Measurements from ENCODE around the gene TNFAIP8. TPM values are rescaled to one million over a fixed set of nuclear protein-coding genes. Genes with fewer than 3 reads are reported as not detected.

The TNFAIP8 gene
- total and polyA plus RNA-seq, 10 of the 15 experiments (the other 5 are each of a cell fraction or from before 2014, with no cell fraction given): 124 to 324 (median 177) TPM

DNA sequence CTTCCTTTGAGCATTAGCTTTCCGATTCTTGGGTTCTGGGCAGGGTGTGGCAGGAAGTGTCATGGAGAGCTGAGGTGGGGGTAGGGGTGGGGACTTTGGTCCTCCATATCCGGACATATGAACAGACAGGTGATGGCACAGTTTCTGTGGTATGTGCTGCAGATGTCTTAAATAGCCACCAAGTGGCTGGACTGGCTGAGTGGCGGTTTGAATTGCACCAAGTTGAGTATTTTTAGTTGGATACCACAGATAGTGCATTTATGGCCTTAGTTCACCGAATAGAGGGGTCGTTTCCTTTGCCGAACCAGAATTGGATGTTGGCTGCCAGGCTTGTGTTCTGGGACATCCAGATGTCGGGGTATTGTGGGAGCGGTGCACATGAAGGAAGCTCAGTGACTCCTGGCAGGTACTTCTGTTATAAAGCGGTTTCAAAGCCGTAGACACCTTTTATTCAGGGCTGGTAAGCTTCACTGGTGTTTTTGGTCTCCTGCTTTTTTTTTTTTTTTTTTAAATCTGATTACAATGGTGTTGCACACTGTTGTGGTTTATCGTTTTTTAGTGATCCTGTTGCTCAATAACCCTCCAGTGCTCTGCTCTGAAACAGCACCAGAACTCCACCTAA is 15.1 kb upstream of the TNFAIP8 start (continued):
- TF ChIP-seq SMARCA5 (IDR thresholded peaks at IDR 0.05): no peak; the same call in 1 of the 2 replicates
- TF ChIP-seq YY1 (IDR thresholded peaks at IDR 0.05; ENCODE audit: low read depth, low read length): peak; percentile 90
- TF ChIP-seq, protein P1, sequence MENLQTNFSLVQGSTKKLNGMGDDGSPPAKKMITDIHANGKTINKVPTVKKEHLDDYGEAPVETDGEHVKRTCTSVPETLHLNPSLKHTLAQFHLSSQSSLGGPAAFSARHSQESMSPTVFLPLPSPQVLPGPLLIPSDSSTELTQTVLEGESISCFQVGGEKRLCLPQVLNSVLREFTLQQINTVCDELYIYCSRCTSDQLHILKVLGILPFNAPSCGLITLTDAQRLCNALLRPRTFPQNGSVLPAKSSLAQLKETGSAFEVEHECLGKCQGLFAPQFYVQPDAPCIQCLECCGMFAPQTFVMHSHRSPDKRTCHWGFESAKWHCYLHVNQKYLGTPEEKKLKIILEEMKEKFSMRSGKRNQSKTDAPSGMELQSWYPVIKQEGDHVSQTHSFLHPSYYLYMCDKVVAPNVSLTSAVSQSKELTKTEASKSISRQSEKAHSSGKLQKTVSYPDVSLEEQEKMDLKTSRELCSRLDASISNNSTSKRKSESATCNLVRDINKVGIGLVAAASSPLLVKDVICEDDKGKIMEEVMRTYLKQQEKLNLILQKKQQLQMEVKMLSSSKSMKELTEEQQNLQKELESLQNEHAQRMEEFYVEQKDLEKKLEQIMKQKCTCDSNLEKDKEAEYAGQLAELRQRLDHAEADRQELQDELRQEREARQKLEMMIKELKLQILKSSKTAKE (IDR thresholded peaks at IDR 0.05; ENCODE audit: low read depth, poor library complexity, severe bottlenecking): peak; percentile 96
- TF ChIP-seq, protein P2, sequence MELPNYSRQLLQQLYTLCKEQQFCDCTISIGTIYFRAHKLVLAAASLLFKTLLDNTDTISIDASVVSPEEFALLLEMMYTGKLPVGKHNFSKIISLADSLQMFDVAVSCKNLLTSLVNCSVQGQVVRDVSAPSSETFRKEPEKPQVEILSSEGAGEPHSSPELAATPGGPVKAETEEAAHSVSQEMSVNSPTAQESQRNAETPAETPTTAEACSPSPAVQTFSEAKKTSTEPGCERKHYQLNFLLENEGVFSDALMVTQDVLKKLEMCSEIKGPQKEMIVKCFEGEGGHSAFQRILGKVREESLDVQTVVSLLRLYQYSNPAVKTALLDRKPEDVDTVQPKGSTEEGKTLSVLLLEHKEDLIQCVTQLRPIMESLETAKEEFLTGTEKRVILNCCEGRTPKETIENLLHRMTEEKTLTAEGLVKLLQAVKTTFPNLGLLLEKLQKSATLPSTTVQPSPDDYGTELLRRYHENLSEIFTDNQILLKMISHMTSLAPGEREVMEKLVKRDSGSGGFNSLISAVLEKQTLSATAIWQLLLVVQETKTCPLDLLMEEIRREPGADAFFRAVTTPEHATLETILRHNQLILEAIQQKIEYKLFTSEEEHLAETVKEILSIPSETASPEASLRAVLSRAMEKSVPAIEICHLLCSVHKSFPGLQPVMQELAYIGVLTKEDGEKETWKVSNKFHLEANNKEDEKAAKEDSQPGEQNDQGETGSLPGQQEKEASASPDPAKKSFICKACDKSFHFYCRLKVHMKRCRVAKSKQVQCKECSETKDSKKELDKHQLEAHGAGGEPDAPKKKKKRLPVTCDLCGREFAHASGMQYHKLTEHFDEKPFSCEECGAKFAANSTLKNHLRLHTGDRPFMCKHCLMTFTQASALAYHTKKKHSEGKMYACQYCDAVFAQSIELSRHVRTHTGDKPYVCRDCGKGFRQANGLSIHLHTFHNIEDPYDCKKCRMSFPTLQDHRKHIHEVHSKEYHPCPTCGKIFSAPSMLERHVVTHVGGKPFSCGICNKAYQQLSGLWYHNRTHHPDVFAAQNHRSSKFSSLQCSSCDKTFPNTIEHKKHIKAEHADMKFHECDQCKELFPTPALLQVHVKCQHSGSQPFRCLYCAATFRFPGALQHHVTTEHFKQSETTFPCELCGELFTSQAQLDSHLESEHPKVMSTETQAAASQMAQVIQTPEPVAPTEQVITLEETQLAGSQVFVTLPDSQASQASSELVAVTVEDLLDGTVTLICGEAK (IDR thresholded peaks at IDR 0.05; ENCODE audit: borderline replicate concordance): no peak; the same call in 1 of the 2 replicates
- TF ChIP-seq EED (IDR thresholded peaks at IDR 0.05; ENCODE audit: low read depth): peak; percentile 90
- TF ChIP-seq, protein P3, sequence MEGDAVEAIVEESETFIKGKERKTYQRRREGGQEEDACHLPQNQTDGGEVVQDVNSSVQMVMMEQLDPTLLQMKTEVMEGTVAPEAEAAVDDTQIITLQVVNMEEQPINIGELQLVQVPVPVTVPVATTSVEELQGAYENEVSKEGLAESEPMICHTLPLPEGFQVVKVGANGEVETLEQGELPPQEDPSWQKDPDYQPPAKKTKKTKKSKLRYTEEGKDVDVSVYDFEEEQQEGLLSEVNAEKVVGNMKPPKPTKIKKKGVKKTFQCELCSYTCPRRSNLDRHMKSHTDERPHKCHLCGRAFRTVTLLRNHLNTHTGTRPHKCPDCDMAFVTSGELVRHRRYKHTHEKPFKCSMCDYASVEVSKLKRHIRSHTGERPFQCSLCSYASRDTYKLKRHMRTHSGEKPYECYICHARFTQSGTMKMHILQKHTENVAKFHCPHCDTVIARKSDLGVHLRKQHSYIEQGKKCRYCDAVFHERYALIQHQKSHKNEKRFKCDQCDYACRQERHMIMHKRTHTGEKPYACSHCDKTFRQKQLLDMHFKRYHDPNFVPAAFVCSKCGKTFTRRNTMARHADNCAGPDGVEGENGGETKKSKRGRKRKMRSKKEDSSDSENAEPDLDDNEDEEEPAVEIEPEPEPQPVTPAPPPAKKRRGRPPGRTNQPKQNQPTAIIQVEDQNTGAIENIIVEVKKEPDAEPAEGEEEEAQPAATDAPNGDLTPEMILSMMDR (IDR thresholded peaks at IDR 0.05 in 2 of 3, conservative IDR thresholded peaks at IDR 0.05 in 1 of 3; ENCODE audit: control insufficient read depth in 2 of 3, extremely low read depth in 1 of 3, insufficient read depth in 1 of 3, low read depth in 3 of 3, low read length in 3 of 3): 0 out of 6 replicates have a peak, but pooled peaks of 1 of the 3 experiments have one; percentile 20
- TF ChIP-seq POLR2AphosphoS2 (IDR thresholded peaks at IDR 0.05; ENCODE audit: low read depth, low read length): 0 out of 2 replicates have a peak, but pooled peaks have one; percentile 40
- TF ChIP-seq JUNB (IDR thresholded peaks at IDR 0.05): peak; percentile 50
- no peak for TF ChIP-seq FOXK2 (IDR thresholded peaks at IDR 0.05)
- TF ChIP-seq, protein P4, sequence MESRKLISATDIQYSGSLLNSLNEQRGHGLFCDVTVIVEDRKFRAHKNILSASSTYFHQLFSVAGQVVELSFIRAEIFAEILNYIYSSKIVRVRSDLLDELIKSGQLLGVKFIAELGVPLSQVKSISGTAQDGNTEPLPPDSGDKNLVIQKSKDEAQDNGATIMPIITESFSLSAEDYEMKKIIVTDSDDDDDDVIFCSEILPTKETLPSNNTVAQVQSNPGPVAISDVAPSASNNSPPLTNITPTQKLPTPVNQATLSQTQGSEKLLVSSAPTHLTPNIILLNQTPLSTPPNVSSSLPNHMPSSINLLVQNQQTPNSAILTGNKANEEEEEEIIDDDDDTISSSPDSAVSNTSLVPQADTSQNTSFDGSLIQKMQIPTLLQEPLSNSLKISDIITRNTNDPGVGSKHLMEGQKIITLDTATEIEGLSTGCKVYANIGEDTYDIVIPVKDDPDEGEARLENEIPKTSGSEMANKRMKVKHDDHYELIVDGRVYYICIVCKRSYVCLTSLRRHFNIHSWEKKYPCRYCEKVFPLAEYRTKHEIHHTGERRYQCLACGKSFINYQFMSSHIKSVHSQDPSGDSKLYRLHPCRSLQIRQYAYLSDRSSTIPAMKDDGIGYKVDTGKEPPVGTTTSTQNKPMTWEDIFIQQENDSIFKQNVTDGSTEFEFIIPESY (IDR thresholded peaks at IDR 0.05): no peak
- peak; percentile 96 for TF ChIP-seq RUNX3 (IDR thresholded peaks at IDR 0.05; ENCODE audit: low read length)
- TF ChIP-seq MYC (IDR thresholded peaks at IDR 0.05; ENCODE audit: insufficient read depth, insufficient read length, insufficient replicate concordance, low read length, severe bottlenecking): no peak
- TF ChIP-seq, protein P5, sequence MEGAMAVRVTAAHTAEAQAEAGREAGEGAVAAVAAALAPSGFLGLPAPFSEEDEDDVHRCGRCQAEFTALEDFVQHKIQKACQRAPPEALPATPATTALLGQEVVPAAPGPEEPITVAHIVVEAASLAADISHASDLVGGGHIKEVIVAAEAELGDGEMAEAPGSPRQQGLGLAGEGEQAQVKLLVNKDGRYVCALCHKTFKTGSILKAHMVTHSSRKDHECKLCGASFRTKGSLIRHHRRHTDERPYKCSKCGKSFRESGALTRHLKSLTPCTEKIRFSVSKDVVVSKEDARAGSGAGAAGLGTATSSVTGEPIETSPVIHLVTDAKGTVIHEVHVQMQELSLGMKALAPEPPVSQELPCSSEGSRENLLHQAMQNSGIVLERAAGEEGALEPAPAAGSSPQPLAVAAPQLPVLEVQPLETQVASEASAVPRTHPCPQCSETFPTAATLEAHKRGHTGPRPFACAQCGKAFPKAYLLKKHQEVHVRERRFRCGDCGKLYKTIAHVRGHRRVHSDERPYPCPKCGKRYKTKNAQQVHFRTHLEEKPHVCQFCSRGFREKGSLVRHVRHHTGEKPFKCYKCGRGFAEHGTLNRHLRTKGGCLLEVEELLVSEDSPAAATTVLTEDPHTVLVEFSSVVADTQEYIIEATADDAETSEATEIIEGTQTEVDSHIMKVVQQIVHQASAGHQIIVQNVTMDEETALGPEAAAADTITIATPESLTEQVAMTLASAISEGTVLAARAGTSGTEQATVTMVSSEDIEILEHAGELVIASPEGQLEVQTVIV (IDR thresholded peaks at IDR 0.05; ENCODE audit: borderline replicate concordance, partially characterized antibody): no peak
- peak; percentile 26; the same call in 1 of the 2 replicates for TF ChIP-seq HCFC1 (IDR thresholded peaks at IDR 0.05; ENCODE audit: low read length)
- no peak for TF ChIP-seq NFYA (IDR thresholded peaks at IDR 0.05; ENCODE audit: borderline replicate concordance, low read depth, low read length)
- 0 out of 2 replicates have a peak, but pooled peaks have one; percentile 8 for TF ChIP-seq CHD1 (IDR thresholded peaks at IDR 0.05; ENCODE audit: low read depth, low read length)

All from GM12878 (cell line).